Ishikawa (cell line): ENCODE measurements around the gene GRID1.

Experiments
- CEBPB ChIP-seq: IDR thresholded peaks from 2 replicates; pipeline ENCODE4 v1.6.1; 2012
- CREB1 ChIP-seq: IDR thresholded peaks from 2 replicates; pipeline ENCODE4 v1.6.1; 2012; ENCODE audit warnings: low read depth
- EGR1 ChIP-seq: IDR thresholded peaks from 2 replicates; pipeline ENCODE4 v1.6.1; 2012
- EP300 ChIP-seq: IDR thresholded peaks from 2 replicates; pipeline ENCODE4 v1.6.1; 2012; ENCODE audit warnings: borderline replicate concordance
- FOXM1 ChIP-seq: IDR thresholded peaks from 2 replicates; pipeline ENCODE4 v1.6.1; 2012; ENCODE audit warnings: low read depth, borderline replicate concordance
- MAX ChIP-seq: IDR thresholded peaks from 2 replicates; pipeline ENCODE4 v1.6.1; 2012
- NFIC ChIP-seq: IDR thresholded peaks from 2 replicates; pipeline ENCODE4 v1.6.1; 2012
- RAD21 ChIP-seq: IDR thresholded peaks from 2 replicates; pipeline ENCODE4 v1.6.1; 2012; ENCODE audit warnings: low read depth
- REST ChIP-seq: IDR thresholded peaks from 2 replicates; pipeline ENCODE4 v1.6.1; 2012; ENCODE audit warnings: low read depth, mild to moderate bottlenecking
- TAF1 ChIP-seq: IDR thresholded peaks from 2 replicates; pipeline ENCODE4 v1.6.1; 2012; ENCODE audit warnings: low read depth, mild to moderate bottlenecking
- TCF12 ChIP-seq: IDR thresholded peaks from 2 replicates; pipeline ENCODE4 v1.6.1; 2012; ENCODE audit warnings: low read depth
- TEAD4 ChIP-seq: IDR thresholded peaks from 2 replicates; pipeline ENCODE4 v1.6.1; 2012
- USF1 ChIP-seq: IDR thresholded peaks from 2 replicates; pipeline ENCODE4 v1.6.1; 2012
- YY1 ChIP-seq: IDR thresholded peaks from 2 replicates; pipeline ENCODE4 v1.6.1; 2012; ENCODE audit warnings: low read depth
- ZBTB7A ChIP-seq: IDR thresholded peaks from 2 replicates; pipeline ENCODE4 v1.6.1; 2012; ENCODE audit warnings: low read depth

Gene GRID1

GRCh38 chr10:85916994-85917573 is 449.5 kb downstream of the GRID1 start:
- TF ChIP-seq NFIC, result 0 out of 2 replicates have a peak, but pooled peaks have one; percentile 33
- TF ChIP-seq YY1, result no peak

- TF ChIP-seq NFIC (no peak), TAF1 (no peak), CREB1 (no peak), CEBPB (no peak), ZBTB7A (no peak), EP300 (no peak), EGR1 (no peak), USF1 (no peak), MAX (no peak)
Measured at GRCh38 chr10:85916286-85916685, 450.3 kb downstream of the GRID1 start.

GRCh38 chr10:85915245-85915846 is 451.2 kb downstream of the GRID1 start:
- TF ChIP-seq RAD21 (no peak), EP300 (no peak), USF1 (no peak), REST (no peak), TAF1 (no peak), EGR1 (no peak), YY1 (no peak), MAX (no peak), NFIC (no peak), CEBPB (no peak), CREB1 (no peak), ZBTB7A (no peak), TEAD4 (no peak)

GRCh38 chr10:85914720-85915119 is 451.9 kb downstream of the GRID1 start:
- no peak for TF ChIP-seq RAD21
- no peak for TF ChIP-seq EGR1
- no peak for TF ChIP-seq FOXM1
- TF ChIP-seq NFIC, result no peak
- TF ChIP-seq REST, result no peak

- TF ChIP-seq YY1, result no peak
- TF ChIP-seq TAF1, result no peak
- TF ChIP-seq RAD21, result no peak
- TF ChIP-seq CEBPB, result no peak
- TF ChIP-seq EP300, result no peak
- TF ChIP-seq CREB1, result no peak
- TF ChIP-seq NFIC, result no peak
Measured at GRCh38 chr10:85908462-85908861, 458.1 kb downstream of the GRID1 start.

GRCh38 chr10:85902051-85902450 is 464.5 kb downstream of the GRID1 start:
- TF ChIP-seq CEBPB (no peak), MAX (no peak), ZBTB7A (no peak), NFIC (no peak), EGR1 (no peak), EP300 (no peak), REST (no peak), USF1 (no peak), TEAD4 (no peak), CREB1 (no peak), YY1 (no peak), TCF12 (no peak), TAF1 (no peak), RAD21 (no peak), FOXM1 (no peak)
